B cell (primary cell): ENCODE data around the gene MAP2K3. TPM values are rescaled to one million over a fixed set of nuclear protein-coding genes. Genes with fewer than 3 reads are reported as not detected.
A peak's percentile ranks its signal among the peaks of the same experiment; 100 is the strongest.
"Not testable (repeated sequence)": the region's sequence is repeated elsewhere in the genome, so short reads cannot be mapped to it uniquely, and the experiment has no call there.

Source experiments
- ATAC-seq: fragments of 200-7000 bp; cut with Tn5 transposase; one replicate; pipeline ENCODE4 v1.10.0; 2021; ENCODE audit warnings: low read depth, mild to moderate bottlenecking, moderate number of reproducible peaks, moderate library complexity
- CTCF ChIA-PET: fragments of 350-600 bp; sonication (Branson Sonifier 250); formaldehyde crosslinking; loops from one replicate; lab custom pipeline; 2021; ENCODE audit warnings: antibody characterized with exemption, inconsistent platforms; lab: Charles Lee
- POLR2A ChIA-PET: fragments of 350-600 bp; sonication (Branson Sonifier 250); formaldehyde crosslinking; loops from one replicate; lab custom pipeline; 2021; ENCODE audit warnings: antibody characterized with exemption; lab: Charles Lee
- DNase-seq: peaks from one replicate; pipeline ENCODE4 v3.0.0; 2013
- H2AFZ ChIP-seq: 2 replicates; pipeline ENCODE4 v1.6.1; 2012; ENCODE audit warnings: mild to moderate bottlenecking, low read depth, low read length; ENCODE audit not compliant: insufficient read depth, poor library complexity, severe bottlenecking
- H3K27ac ChIP-seq, 2 donors: 1 replicate in 1 of 2; 2 replicates in 1 of 2; pipeline ENCODE4 v1.5.1; 2012 to 2013; ENCODE audit warnings: low read length in 2 of 2, mild to moderate bottlenecking in 2 of 2, moderate library complexity in 1 of 2
- H3K27me3 ChIP-seq, 4 experiments: fragments of 200-600 bp in 1 of 4; sonication (generic) in 1 of 4; replicated peaks in 1 of 4; 1 replicate in 2 of 4; 2 replicates in 2 of 4; pipeline versions ENCODE4 v1.6.1 to v1.7.0; 2013 to 2016; ENCODE audit warnings: low read length in 3 of 4, mild to moderate bottlenecking in 2 of 4, mixed read lengths in 1 of 4, moderate library complexity in 1 of 4; ENCODE audit not compliant: insufficient read depth in 4 of 4, control insufficient read depth in 3 of 4; ENCODE audit errors: control extremely low read depth in 1 of 4
- H3K36me3 ChIP-seq, 2 experiments: replicated peaks in 1 of 2; 1 replicate in 1 of 2; 2 replicates in 1 of 2; pipeline versions ENCODE4 v1.6.1 to v1.7.1; 2013; ENCODE audit warnings: low read length in 1 of 2; ENCODE audit not compliant: insufficient read depth in 2 of 2, control insufficient read depth in 1 of 2; ENCODE audit errors: control extremely low read depth in 1 of 2, extremely low read depth in 1 of 2
- H3K4me1 ChIP-seq, 2 donors: fragments of 200-600 bp in 1 of 2; sonication (generic) in 1 of 2; 1 replicate in 1 of 2; 2 replicates in 1 of 2; pipeline versions ENCODE4 v1.5.1 to v1.6.1; 2013 to 2017; ENCODE audit warnings: low read length in 2 of 2; ENCODE audit not compliant: control insufficient read depth in 2 of 2, insufficient read depth in 2 of 2
- H3K4me2 ChIP-seq: replicated peaks from 2 replicates; pipeline ENCODE3; 2012; ENCODE audit warnings: mild to moderate bottlenecking, low read depth, low read length; ENCODE audit not compliant: poor library complexity, severe bottlenecking
- H3K4me3 ChIP-seq, 5 experiments: fragments of 200-600 bp in 1 of 5; sonication (generic) in 1 of 5; 1 replicate in 3 of 5; 2 replicates in 2 of 5; pipeline versions ENCODE4 v1.5.1 to v1.7.0; 2011 to 2016; ENCODE audit warnings: low read length in 4 of 5, mild to moderate bottlenecking in 4 of 5, low read depth in 2 of 5, control low read depth in 1 of 5, moderate library complexity in 1 of 5; ENCODE audit not compliant: insufficient read depth in 1 of 5; ENCODE audit errors: control extremely low read depth in 1 of 5, extremely low read depth in 1 of 5
- H3K79me2 ChIP-seq: fragments of 200-600 bp; sonication (generic); one replicate; pipeline ENCODE4 v1.6.0; 2016; ENCODE audit warnings: low read length; ENCODE audit not compliant: control insufficient read depth, insufficient read depth
- H3K9ac ChIP-seq: fragments of 200-600 bp; sonication (generic); 2 replicates; pipeline ENCODE4 v1.6.1; 2017; ENCODE audit warnings: mild to moderate bottlenecking, low read length, moderate library complexity
- H3K9me3 ChIP-seq, 3 donors: one replicate each; pipeline versions ENCODE4 v1.6.1 to v1.7.1; 2013; ENCODE audit warnings: low read length in 2 of 3; ENCODE audit not compliant: control insufficient read depth in 2 of 3, insufficient read depth in 1 of 3; ENCODE audit errors: control extremely low read depth in 1 of 3
- H4K20me1 ChIP-seq: 2 replicates; pipeline ENCODE4 v1.6.0; 2012; ENCODE audit warnings: mild to moderate bottlenecking, low read length; ENCODE audit not compliant: insufficient read depth, control insufficient read depth, poor library complexity, severe bottlenecking
- H3K27ac Mint-ChIP-seq: one replicate; pipeline ENCODE4 v1.8.0; 2021; ENCODE audit warnings: mixed read lengths
- H3K27me3 Mint-ChIP-seq: one replicate; pipeline ENCODE4 v1.8.0; 2021; ENCODE audit warnings: mixed read lengths
- H3K4me1 Mint-ChIP-seq: one replicate; pipeline ENCODE4 v1.8.0; 2021; ENCODE audit warnings: mixed read lengths
- H3K4me3 Mint-ChIP-seq: one replicate; pipeline ENCODE4 v1.8.0; 2021; ENCODE audit warnings: mixed read lengths
- H3K9me3 Mint-ChIP-seq: one replicate; pipeline ENCODE4 v1.8.0; 2022; ENCODE audit warnings: mixed read lengths; ENCODE audit not compliant: insufficient read depth
- WGBS: methylation state at CpG from one replicate; pipeline ENCODE4 v1.1.5; 2013; ENCODE audit warnings: missing lambda C conversion rate; ENCODE audit not compliant: insufficient coverage; 5-methylcytosine and 5-hydroxymethylcytosine counted together
- intact Hi-C: fragments of 100-400 bp; cut with micrococcal nuclease; formaldehyde crosslinking; loops from one replicate; pipeline ENCODE4 v1.10.0; 2022
- polyA plus RNA-seq: library from polyadenylated mRNA; depleted of rRNA; stranded (reverse); fragments of >200 nt; gene quantifications from 2 replicates; pipeline ENCODE4 v1.2.3, GENCODE V29; 2012
- total RNA-seq, 2 donors: library from RNA; stranded (reverse); fragments of 120-200 nt in 1 of 2; gene quantifications; 1 replicate in 1 of 2; 2 replicates in 1 of 2; pipeline versions ENCODE4 v1.2.3 to v1.2.4, GENCODE V29; 2013 to 2022

Gene MAP2K3
- total and polyA plus RNA-seq, 2 donors (not counting 1 experiment from before 2014, with no cell fraction given) = 61.0 to 118 TPM

DNA sequence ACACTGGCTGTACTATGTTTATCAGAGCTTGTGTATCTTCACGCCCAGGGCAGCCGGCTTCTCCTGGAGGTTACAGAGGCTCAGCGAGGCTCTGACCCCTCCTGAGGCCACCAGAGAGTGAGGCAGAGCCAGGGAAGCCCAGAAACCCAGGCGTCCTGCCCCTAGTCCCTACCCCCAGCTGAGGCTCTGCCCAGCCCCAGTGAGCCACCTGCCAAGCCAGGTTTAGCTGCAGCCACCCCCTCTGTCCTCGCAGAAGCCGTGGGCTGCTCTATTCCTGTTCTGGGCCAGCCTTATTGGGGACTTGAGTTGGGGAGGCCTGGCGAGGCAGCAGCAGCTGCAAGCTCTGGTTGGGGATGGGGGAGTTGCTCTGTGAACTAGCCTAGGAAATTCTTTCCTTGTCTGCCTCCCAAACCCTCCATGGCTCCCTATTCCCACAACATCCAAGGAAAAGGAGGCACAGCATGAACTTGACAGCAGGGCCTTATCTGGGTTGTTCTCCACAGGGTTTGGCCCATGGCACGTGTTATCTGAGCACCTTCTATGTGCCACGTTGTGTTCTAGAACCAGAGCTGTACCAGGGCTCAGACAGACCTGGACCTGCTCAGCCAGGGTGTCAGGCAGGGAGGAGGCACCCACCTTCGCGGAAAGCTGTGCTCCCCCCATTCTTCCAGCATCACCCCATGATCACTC is 35.3 kb downstream of the MAP2K3 start:
- H3K9ac ChIP-seq, H3K4me1 Mint-ChIP-seq, DNase-seq, H3K4me3 ChIP-seq, H3K27me3 ChIP-seq, CTCF ChIA-PET, H4K20me1 ChIP-seq, ATAC-seq, H3K27ac Mint-ChIP-seq, POLR2A ChIA-PET, H2AFZ ChIP-seq, H3K27ac ChIP-seq, H3K27me3 Mint-ChIP-seq, H3K36me3 ChIP-seq, H3K79me2 ChIP-seq, H3K9me3 Mint-ChIP-seq, H3K4me2 ChIP-seq, H3K9me3 ChIP-seq: not testable (repeated sequence)
- WGBS = 82% methylated on average over 6 of the region's 11 CpGs
- H3K4me3 Mint-ChIP-seq = peak overlapping the region; percentile 13
- intact Hi-C loops = loop anchor here (10.0 kb wide), 1 partner anchor 195 kb away; no protein-coding TSS in a partner anchor
- peaks cover 0 to 12% of the 10 kb centered on the region in 2 donors for H3K4me1 ChIP-seq

DNA sequence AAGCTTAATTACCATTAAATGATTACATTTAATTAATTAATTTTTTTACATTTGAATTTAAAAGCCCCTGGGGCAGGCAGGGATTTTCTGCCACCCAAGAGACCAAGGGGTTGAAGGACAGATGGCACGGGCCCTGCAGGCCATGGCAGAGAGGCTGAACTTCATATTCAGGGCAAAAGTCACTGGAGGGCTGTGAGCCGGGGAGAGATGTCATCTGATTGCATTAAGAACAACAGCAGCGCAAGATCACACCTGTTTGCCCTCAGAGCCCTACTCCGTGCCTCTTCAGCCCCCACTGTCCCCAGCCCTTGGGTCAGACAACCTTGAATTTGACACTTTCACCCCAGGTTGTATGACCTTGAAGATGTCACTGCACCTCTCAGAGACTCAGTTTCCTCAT is 35.9 kb downstream of the MAP2K3 start:
- H3K4me3 Mint-ChIP-seq, CTCF ChIA-PET, H2AFZ ChIP-seq, H3K9me3 ChIP-seq, ATAC-seq, H3K79me2 ChIP-seq, H3K9me3 Mint-ChIP-seq, H3K27ac ChIP-seq, POLR2A ChIA-PET, H3K9ac ChIP-seq, H3K36me3 ChIP-seq, H3K4me2 ChIP-seq, H3K27me3 Mint-ChIP-seq, DNase-seq, H3K27me3 ChIP-seq, H3K4me3 ChIP-seq, H3K27ac Mint-ChIP-seq, H4K20me1 ChIP-seq: not testable (repeated sequence)
- H3K4me1 Mint-ChIP-seq = peaks cover 10% of the 10 kb centered on the region
- WGBS = 85% methylated on average over 4 of the region's 4 CpGs
- H3K4me1 ChIP-seq = peaks cover 0 to 16% of the 10 kb centered on the region in 2 donors
- intact Hi-C loops = loop anchor here (10.0 kb wide), 1 partner anchor 194 kb away; no protein-coding TSS in a partner anchor

DNA sequence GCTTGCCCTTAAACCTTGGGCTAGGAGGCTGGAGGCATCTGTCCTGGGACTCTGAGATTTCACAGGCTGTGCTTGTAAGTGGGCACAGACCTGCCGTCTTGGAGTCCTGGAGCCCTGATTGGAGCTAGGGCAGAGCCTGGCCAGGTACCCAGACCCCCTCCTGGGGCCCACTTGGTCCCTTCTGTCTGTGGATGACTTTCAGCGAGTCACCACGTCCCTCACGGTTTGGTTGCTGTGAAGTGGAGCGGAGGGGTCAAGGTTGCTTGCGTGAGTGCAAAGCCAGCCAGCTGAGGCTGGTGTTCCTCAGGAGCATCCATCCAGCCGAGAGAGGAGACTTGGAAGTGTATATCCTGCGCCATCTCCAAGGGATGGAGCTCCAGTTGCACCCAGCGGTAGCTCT is 36.5 kb downstream of the MAP2K3 start:
- intact Hi-C loops = loop anchor here (10.0 kb wide), 1 partner anchor 194 kb away; no protein-coding TSS in a partner anchor
- H2AFZ ChIP-seq, H3K79me2 ChIP-seq, H3K9me3 ChIP-seq, POLR2A ChIA-PET, H3K4me2 ChIP-seq, CTCF ChIA-PET, H3K9me3 Mint-ChIP-seq, H3K9ac ChIP-seq, H3K27ac ChIP-seq, H3K36me3 ChIP-seq, DNase-seq, ATAC-seq, H3K27ac Mint-ChIP-seq, H3K27me3 Mint-ChIP-seq, H3K27me3 ChIP-seq, H3K4me3 ChIP-seq, H4K20me1 ChIP-seq, H3K4me3 Mint-ChIP-seq: not testable (repeated sequence)
- H3K4me1 ChIP-seq = peaks cover 0 to 19% of the 10 kb centered on the region in 2 donors
- peaks cover 16% of the 10 kb centered on the region for H3K4me1 Mint-ChIP-seq
- 77% methylated on average over 6 of the region's 9 CpGs for WGBS

DNA sequence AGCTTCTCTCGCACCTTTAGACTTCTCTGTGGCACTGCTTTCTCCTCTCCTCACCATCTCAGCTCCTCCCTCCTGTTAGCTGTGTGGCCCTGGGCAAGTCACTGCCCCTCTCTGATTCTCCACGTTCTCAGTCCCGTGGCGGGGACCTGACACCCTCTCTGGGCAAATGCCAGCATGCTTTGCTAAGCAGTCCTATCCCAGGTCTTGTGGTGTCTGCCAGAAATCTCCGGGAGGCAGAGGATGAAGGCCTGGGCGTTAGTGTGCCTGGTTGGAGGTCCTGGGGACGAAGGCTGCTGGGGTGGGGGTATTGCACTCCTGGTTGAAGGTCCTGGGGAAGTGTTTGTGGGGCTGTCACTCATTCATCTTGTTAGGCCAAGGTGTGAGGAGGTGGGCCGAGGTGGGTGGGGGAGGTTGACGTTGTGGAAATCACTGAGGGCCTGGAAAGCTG is 37.3 kb downstream of the MAP2K3 start:
- H3K27me3 ChIP-seq, DNase-seq, H3K9ac ChIP-seq, H3K9me3 ChIP-seq, H4K20me1 ChIP-seq, H2AFZ ChIP-seq, CTCF ChIA-PET, H3K9me3 Mint-ChIP-seq, H3K36me3 ChIP-seq, H3K27ac Mint-ChIP-seq, H3K4me3 ChIP-seq, H3K4me2 ChIP-seq, POLR2A ChIA-PET, ATAC-seq, H3K27me3 Mint-ChIP-seq, H3K79me2 ChIP-seq, H3K27ac ChIP-seq: not testable (repeated sequence)
- H3K4me1 Mint-ChIP-seq = peaks cover 16% of the 10 kb centered on the region
- peak overlapping the region; percentile 41 for H3K4me3 Mint-ChIP-seq
- WGBS = 93% methylated on average over 7 of the region's 9 CpGs
- H3K4me1 ChIP-seq = peaks cover 0 to 19% of the 10 kb centered on the region in 2 donors
- intact Hi-C loops = loop anchor here (2.0 to 10.0 kb wide), 3 partner anchors 41 to 193 kb away; partner anchors contain the start of gene NATD1
